ENCODE data around the gene LAMTOR5.
"Not testable (repeated sequence)": the region's sequence is repeated elsewhere in the genome, so short reads cannot be mapped to it uniquely, and the experiment has no call there.

Gene LAMTOR5

DNA sequence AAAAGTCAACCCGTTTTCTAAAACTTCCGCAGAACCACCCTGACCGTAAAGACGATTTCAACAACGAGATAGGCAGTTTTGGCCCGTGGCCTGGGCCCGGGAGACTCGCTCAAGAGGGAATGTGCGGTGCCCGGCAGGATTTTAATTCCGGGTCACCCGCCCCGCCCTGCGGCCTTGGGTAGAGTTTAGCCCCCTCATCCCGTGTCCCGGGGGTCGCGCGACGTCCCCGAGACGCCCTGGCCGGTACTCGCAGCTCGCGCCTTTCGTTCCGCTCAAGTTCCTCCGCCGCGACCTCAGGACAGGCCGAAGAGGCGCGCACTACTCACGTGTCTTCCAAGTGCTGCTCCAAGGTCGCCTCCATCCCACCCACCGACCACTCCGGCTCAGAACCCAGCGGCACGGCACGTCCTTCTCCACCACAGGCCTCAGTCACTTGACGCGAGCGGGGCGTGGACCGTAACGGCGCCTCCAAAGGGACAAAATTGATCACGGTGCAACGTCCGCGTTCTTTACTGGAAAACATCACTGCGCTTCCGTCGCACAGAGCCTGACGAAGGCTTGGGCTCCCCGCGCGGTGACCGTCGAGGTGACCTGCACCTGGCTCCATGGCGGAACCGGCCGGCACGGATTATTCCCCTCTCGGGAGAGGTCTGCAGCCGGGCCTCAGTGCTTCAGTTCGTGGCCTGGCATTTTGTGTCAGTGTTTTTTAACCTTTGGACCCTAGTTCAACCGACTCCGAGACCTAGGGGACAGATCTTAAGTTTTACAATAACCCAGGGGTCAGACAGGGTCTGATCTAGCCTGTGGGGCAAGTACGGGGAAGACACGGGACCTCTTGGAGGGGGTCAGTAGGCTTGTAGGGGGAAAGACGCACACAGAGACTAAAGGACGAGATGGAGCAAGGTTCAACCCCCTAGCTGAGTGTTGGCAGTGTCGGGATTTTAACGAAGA lies at the start of gene LAMTOR5:
Gene LAMTOR5 (minus strand): TSS at position 435 of the 951 bp plus-strand sequence. CDS start 74 bp downstream, at position 361.
- ATAC-seq, result peak; percentile 94 to 95

- ATAC-seq, result no peak
Observed at GRCh38 chr1:110457206-110457605, 49.7 kb upstream of the LAMTOR5 start.

GRCh38 chr1:110455151-110455550 lies 47.7 kb upstream of the LAMTOR5 start:
- no peak for ATAC-seq

- no peak for ATAC-seq
Observed at GRCh38 chr1:110454328-110454727, 46.8 kb upstream of the LAMTOR5 start.

GRCh38 chr1:110453829-110454228 lies 46.3 kb upstream of the LAMTOR5 start:
- no peak for ATAC-seq

DNA sequence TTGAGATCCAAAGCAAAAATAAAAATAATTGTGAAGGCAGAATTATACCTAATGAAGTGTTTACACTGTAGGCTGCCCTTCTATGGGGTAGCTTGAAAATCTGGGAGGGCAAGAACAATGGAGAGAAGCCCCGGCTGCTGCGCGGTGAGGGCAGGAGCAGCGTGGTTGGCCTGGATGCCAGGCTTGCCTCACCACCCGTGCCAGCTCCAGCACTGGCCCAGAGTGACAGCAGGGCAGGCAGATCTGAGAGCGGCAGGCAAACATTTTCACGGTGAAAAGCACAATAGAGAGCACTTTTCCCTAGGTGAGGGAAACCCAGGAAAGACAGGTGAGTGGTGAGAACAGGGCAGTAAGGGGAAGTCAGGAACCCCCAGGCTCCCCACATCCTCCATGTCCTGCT lies 44.8 kb upstream of the LAMTOR5 start:
- no peak for ATAC-seq

DNA sequence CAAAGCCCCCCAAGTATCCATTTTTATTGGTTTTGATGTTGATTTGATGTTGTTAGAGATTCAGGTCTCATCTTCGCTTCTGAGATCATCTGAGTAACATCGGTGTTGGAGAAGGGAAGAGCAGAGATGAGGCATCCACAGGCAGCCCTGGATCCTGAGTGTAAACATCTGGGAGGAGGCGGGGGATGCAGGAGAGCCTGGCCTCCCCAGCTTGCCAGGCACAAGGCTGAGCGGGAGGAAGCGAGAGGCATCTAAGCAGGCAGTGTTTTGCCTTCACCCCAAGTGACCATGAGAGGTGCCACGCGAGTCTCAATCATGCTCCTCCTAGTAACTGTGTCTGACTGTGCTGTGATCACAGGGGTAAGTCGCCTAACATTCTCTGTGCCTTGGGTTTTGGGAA lies 43.4 kb upstream of the LAMTOR5 start, which contains the start of gene PROK1:
Gene PROK1 (plus strand): TSS at position 221 of the 400 bp plus-strand sequence. CDS start 68 bp downstream, at position 289.
- no peak for ATAC-seq

DNA sequence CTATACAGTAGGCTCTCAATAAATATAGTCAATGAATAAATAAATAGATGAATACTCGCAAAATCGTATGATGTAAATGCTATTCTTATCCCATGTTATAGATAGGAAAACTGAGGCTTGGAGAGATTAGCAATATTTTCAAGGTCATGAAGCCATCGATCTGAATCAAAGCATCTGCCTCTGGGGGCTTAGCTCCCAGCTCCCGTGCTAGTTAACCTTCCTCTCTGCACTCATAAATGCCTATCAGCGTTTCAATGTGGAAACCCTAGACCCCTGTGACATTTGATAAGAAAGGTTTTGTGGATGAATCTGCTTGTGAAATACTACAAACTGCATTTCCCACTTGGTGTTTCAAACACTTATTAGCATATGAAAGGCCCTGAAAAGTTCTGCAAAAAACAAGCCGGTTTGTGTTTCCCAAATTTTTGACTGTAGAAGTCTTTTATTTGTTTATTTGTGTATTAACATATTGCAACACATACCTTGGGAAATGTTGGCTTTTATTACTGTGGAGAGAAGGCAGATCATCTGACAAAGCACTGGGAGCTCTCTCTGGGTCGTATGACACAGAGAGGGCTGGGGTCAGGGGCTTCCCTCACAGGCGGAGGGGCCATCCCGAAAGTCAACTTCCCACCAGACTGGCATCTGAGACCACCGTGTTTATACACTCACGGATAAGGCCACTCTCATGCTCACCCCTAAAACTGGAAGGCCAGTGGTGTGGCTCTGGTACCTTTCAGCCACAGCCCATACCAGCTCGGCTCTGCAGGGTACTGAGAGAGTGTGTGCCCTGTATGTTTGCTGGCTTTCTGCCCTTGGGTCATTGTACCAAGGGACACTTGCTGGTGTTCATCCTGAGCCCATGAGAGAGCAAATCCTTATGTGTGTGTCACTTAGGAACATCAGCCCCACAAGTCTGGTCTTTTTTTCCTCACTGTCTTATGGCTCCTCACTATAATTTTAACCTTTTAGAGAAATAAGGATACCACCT lies 42.5 kb upstream of the LAMTOR5 start:
- ATAC-seq, result no peak

DNA sequence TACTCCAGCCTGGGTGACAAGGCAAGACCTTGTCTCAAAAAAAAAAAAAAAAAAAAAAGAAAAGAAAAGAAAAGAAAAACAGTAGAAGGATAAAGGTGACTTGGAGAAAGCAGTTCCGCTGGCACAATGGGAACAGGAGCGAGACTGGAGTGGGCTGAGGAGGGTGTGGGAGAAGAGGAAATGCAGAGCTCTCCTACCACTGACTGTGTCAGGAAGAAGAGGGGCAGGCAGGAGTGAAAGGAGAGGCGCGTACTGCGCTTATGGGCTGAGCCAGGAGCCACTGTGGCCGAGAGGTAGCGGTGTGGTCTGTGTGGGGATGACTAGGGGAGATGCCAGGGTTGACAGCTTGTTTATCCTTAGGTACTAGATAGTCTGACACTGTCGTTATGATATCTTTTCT lies 37.1 kb upstream of the LAMTOR5 start:
- ATAC-seq, result no peak

GRCh38 chr1:110443451-110443850 lies 36.0 kb upstream of the LAMTOR5 start:
- no peak for ATAC-seq

DNA sequence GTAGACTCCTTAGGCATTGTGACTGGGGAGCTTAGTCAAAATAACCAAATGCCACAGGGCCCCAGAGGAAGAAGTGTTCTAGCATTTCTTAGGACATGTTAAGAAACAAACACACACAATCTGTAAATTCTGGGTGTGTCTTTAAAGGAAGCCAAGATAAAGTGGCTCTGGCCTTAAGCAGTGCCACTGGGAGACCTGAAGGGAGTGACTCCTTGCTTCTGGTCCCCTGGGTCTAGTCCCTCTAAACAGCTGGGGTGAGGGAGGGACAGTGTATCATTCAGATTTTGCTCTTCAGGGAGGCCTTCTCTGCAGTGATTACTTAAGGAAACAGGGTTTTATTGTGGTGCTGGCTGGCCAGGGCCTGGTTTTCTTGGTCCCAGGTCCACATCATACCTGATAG lies 34.4 kb upstream of the LAMTOR5 start:
- no peak for ATAC-seq

DNA sequence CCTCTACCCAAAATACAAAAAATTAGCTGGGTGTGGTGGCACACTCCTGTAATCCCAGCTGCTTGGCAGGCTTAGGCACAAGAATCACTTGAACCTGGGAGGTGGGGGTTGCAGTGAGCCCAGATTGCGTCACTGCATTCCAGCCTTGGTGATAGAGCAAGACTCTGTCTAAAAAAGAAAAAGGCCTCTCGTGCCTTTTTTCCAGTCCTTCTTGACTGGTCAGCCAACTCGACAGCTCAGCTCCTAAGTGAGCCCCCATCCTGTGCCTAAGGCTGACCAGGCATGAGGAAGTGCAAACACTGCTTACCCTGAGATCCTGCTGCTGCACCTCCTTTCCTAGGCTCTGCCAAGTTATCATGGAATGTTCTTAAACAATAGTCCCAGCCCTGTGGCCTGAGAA lies 33.4 kb upstream of the LAMTOR5 start:
- no peak for ATAC-seq

DNA sequence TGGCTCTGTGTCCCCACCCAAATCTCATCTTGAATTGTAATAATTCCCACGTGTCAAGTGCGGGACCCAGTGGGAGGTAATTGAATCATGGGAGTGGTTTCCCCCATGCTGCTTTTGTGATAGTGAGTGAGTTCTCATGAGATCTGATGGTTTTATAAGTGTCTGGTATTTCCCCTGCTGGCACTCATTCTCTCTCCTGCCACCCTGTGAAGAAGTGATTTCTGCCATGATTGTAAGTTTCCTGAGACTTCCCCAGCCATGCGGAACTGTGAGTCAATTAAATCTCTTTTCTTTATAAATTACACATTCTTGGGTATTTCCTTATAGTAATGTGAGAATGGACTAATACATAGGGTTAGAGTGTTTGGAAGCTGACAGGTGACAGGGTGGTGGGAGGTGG lies 32.4 kb upstream of the LAMTOR5 start:
- not testable (repeated sequence) for ATAC-seq

GRCh38 chr1:110438893-110439292 lies 31.4 kb upstream of the LAMTOR5 start:
- ATAC-seq, result no peak

DNA sequence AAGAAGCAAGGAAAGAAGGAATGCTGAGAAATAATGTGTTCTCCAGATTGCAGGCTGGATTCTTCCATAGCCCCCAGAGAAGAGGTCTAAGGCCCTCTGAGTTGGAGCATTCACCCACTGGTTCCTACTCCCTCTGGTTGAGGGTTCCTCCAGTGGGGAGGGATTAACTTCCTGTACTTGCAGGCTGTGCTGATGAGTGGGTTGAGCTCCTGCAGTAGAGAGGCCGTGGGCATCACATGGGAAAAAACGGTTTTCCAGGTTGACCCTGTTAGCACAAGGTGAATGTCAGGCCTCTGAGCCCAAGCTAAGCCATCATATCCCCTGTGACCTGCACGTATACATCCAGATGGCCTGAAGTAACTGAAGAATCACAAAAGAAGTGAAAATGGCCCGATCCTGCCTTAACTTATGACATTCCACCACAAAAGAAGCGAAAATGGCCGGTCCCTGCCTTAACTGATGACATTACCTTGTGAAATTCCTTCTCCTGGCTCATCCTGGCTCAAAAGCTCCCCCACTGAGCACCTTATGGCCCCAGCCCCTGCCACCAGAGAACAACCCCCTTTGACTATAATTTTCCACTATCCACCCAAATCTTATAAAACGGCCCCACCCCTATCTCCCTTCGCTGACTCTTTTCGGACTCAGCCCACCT lies 30.3 kb upstream of the LAMTOR5 start:
- not testable (repeated sequence) for ATAC-seq

DNA sequence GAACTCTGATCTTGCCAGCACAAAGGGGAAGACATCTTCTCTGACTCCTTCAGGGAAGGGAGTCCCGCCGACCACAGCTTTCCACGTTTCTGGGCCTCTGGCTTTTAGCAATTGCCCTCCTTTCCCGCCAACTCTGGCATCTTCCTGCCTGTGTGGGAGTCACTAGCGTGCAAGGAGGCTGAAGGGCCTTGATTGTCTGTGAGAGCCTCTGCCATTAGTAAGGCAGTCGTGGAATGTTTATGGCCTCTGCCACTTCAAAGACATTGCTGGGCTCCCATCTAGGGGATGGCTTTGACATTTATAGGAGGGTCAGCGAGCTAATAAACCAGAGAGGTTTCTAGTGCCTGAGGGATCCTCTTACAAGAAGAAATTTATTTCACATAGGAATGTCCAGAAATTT lies 29.1 kb upstream of the LAMTOR5 start:
- no peak for ATAC-seq

DNA sequence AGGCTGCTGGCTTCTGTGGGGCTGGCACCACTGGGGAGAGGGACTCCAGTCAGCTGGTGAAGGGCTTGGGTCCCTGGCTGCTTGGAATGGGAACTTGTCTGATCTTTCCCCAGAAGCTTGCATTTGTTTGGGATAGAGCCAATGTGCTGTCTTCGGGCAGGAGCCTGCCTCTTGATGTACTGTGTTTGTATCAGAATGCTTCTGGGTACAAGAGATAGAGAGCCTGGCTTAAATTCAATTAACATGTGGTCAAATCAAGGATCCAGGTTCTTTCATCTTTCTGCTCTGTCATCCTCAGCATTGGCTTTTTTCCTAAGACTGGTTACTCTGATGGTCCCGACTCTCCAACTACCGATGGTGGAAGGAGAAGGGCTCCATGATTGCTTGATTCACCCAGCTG lies 27.5 kb upstream of the LAMTOR5 start:
- ATAC-seq, result no peak

GRCh38 chr1:110433803-110434202 lies 26.3 kb upstream of the LAMTOR5 start:
- ATAC-seq, result no peak

- no peak for ATAC-seq
Observed at GRCh38 chr1:110433213-110433612, 25.7 kb upstream of the LAMTOR5 start.

GRCh38 chr1:110430901-110431300 lies 23.4 kb upstream of the LAMTOR5 start:
- no peak for ATAC-seq

GRCh38 chr1:110430366-110430765 lies 22.9 kb upstream of the LAMTOR5 start:
- ATAC-seq, result no peak

- ATAC-seq, result no peak
Observed at GRCh38 chr1:110428946-110429345, 21.5 kb upstream of the LAMTOR5 start.

GRCh38 chr1:110426854-110427253 lies 19.4 kb upstream of the LAMTOR5 start:
- ATAC-seq, result no peak
